Astrocyte (in vitro differentiated cells and primary cell): ENCODE measurements around the gene RAD21L1.

Experiments
- CTCF ChIP-seq: IDR thresholded peaks from 2 replicates; pipeline ENCODE4 v1.5.1; 2011; ENCODE audit warnings: low read depth, mild to moderate bottlenecking, inconsistent platforms, low read length, moderate library complexity; ENCODE audit not compliant: insufficient read depth
- EZH2 ChIP-seq: IDR thresholded peaks from 2 replicates; pipeline ENCODE4 v1.6.1; 2012; ENCODE audit warnings: mild to moderate bottlenecking, low read length, inconsistent platforms; ENCODE audit not compliant: insufficient read depth

GRCh38 chr20:1185316-1185741 is 40.5 kb upstream of the RAD21L1 start:
- TF ChIP-seq CTCF: no peak
- TF ChIP-seq EZH2: peak; percentile 35
